GM12872 (cell line): Measurements from ENCODE around the gene LNP1.
A peak's percentile ranks its signal among the peaks of the same experiment; 100 is the strongest.

Source experiments
- TF ChIP-seq, protein P1 (sequence below): IDR thresholded peaks from 3 replicates; pipeline ENCODE4 v1.5.1; 2011; ENCODE audit warnings: low read depth, mild to moderate bottlenecking, low read length, moderate library complexity; ENCODE audit not compliant: insufficient read depth

Gene LNP1

DNA sequence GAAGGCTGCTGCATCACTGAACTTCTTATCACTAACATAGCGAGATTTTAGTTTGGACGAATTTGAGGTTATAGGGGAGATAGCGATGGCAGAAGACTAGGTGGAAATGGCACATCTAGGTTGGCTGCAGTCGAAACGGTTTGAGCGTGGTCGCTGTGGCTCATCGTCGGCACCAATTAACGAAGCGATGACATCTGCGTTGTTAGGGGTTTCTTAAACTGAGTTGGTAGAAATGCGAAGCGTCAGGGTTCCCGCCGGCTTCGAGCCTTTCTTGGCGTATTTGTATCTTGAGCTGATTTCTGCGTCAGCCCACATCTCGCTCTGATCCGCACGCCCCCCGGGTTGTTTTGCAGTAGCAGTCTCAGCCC lies 319 bp downstream of the LNP1 start:
- TF ChIP-seq, protein P1, sequence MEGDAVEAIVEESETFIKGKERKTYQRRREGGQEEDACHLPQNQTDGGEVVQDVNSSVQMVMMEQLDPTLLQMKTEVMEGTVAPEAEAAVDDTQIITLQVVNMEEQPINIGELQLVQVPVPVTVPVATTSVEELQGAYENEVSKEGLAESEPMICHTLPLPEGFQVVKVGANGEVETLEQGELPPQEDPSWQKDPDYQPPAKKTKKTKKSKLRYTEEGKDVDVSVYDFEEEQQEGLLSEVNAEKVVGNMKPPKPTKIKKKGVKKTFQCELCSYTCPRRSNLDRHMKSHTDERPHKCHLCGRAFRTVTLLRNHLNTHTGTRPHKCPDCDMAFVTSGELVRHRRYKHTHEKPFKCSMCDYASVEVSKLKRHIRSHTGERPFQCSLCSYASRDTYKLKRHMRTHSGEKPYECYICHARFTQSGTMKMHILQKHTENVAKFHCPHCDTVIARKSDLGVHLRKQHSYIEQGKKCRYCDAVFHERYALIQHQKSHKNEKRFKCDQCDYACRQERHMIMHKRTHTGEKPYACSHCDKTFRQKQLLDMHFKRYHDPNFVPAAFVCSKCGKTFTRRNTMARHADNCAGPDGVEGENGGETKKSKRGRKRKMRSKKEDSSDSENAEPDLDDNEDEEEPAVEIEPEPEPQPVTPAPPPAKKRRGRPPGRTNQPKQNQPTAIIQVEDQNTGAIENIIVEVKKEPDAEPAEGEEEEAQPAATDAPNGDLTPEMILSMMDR = no peak

GRCh38 chr3:100402256-100402655 lies 917 bp downstream of the LNP1 start:
- TF ChIP-seq, protein P1 = no peak

GRCh38 chr3:100402891-100403290 lies 1.6 kb downstream of the LNP1 start:
- TF ChIP-seq, protein P1 = no peak

- TF ChIP-seq, protein P1 = 0 out of 3 replicates have a peak, but pooled peaks have one; percentile 8
Observed at GRCh38 chr3:100403362-100404249, 2.3 kb downstream of the LNP1 start.

DNA sequence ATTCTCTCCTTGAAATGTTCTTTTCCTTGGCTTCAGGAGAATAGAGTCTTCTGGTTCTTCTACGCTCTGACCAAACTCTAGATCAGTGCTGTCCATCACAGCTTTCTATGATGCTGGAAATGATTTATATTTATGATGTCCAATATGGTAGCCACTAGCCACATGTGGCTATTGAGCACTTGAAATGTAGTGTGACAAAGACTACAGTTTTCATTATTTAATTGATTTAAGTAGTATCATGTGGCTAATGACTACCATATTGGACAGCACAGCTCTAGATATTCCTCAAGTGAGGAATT lies 2.9 kb downstream of the LNP1 start:
- TF ChIP-seq, protein P1 = no peak

DNA sequence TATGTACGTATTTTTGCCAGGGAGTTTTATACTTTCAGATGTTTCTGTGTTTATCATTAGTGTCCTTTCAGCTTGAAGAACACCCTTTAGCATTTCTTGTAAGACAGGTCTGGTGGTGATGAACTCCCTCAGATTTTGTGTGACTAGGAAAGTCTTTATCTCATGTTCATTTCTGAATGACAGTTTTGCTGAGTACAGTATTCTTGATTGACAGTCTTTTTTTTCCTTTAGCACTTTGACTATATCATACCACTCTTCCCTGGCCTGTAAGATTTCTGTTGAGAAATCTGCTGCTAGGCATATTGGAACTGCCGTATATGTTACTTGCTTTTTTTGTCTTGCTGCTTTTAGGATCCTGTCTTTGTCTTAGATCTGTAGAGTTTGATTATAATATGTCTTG lies 5.8 kb downstream of the LNP1 start:
- TF ChIP-seq, protein P1 = no peak

DNA sequence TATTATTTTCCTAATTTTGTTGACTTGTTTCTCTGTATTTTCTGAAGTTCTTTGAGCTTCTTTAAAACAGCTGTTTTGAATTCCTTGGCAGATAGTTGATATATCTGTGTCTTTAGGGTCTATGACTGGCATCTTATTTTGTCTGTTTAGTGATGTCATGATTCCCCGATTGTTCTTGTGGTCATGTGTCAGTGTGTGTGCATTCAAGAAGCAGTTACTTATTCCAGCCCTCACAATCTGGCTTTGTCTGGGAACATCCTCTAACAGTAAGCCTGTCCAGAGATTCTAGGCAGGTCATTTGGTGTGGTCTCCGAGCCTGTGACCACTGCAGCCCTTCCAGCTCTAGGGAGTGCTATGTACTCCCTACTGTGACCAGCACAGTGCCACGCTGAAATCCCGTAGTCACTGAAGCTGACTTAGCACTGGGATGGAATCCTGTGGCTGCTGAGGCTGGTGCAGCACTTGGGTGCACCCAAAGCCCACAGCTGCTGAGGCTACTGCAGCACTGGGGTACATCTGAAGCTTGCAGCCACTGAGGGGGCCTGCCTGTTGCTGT lies 6.7 kb downstream of the LNP1 start:
- TF ChIP-seq, protein P1 = no peak
